ENCODE data around the gene OR2H2. TPM values are rescaled to one million over a fixed set of nuclear protein-coding genes. Genes with fewer than 3 reads are reported as not detected.

Gene OR2H2
- total and polyA plus RNA-seq, 2 of the 13 experiments (the other 11 are each of a cell fraction or from before 2014, with no cell fraction given) = not detected

- TF ChIP-seq FUBP1 (CRISPR knock-in tag; IDR thresholded peaks at IDR 0.05; ENCODE audit: borderline replicate concordance) (no peak), EED (CRISPR knock-in tag; IDR thresholded peaks at IDR 0.05) (no peak), MAX (IDR thresholded peaks at IDR 0.05) (0 out of 2 replicates have a peak, but pooled peaks have one; percentile 21), CENPX (CRISPR knock-in tag; IDR thresholded peaks at IDR 0.05) (no peak), SNAPC2 (CRISPR knock-in tag; IDR thresholded peaks at IDR 0.05) (no peak), MEF2D (CRISPR knock-in tag; IDR thresholded peaks at IDR 0.05) (no peak), CREBL2 (CRISPR knock-in tag; IDR thresholded peaks at IDR 0.05; ENCODE audit: borderline replicate concordance) (no peak), HNRNPUL1 (IDR thresholded peaks at IDR 0.05; ENCODE audit: low read depth, low read length) (no peak), NFIB (CRISPR knock-in tag; IDR thresholded peaks at IDR 0.05; ENCODE audit: borderline replicate concordance) (no peak), ZBTB34 (CRISPR knock-in tag; IDR thresholded peaks at IDR 0.05) (no peak), BRCA1 (CRISPR knock-in tag; IDR thresholded peaks at IDR 0.05) (no peak), KDM1A (CRISPR knock-in tag; IDR thresholded peaks at IDR 0.05) (no peak), MXD4 (CRISPR knock-in tag; IDR thresholded peaks at IDR 0.05) (no peak), SRF (IDR thresholded peaks at IDR 0.05; ENCODE audit: low read depth, low read length) (peak; percentile 62; the same call in 1 of the 2 replicates), ZNF317 (CRISPR knock-in tag; IDR thresholded peaks at IDR 0.05) (no peak), TIGD3 (CRISPR knock-in tag; IDR thresholded peaks at IDR 0.05; ENCODE audit: borderline replicate concordance) (no peak), CHD4 (IDR thresholded peaks at IDR 0.05; ENCODE audit: borderline replicate concordance, low read length) (no peak), ZNF816 (CRISPR knock-in tag; IDR thresholded peaks at IDR 0.05; ENCODE audit: borderline replicate concordance) (no peak), ZNF563 (CRISPR knock-in tag; IDR thresholded peaks at IDR 0.05) (no peak), STAG1 (CRISPR knock-in tag; IDR thresholded peaks at IDR 0.05) (peak; percentile 96), NRL (CRISPR knock-in tag; IDR thresholded peaks at IDR 0.05; ENCODE audit: borderline replicate concordance) (no peak), SNRNP70 (IDR thresholded peaks at IDR 0.05; ENCODE audit: low read depth, low read length) (no peak), ZSCAN30 (CRISPR knock-in tag; IDR thresholded peaks at IDR 0.05) (no peak), U2AF2 (IDR thresholded peaks at IDR 0.05; ENCODE audit: low read depth, low read length) (no peak), ZNF468 (CRISPR knock-in tag; IDR thresholded peaks at IDR 0.05) (no peak)
Observed at GRCh38 chr6:29589423-29590048, 4.6 kb downstream of the OR2H2 start (continued).

All from HepG2 (cell line).